ENCODE data around the gene SLC6A19.

Gene SLC6A19

DNA sequence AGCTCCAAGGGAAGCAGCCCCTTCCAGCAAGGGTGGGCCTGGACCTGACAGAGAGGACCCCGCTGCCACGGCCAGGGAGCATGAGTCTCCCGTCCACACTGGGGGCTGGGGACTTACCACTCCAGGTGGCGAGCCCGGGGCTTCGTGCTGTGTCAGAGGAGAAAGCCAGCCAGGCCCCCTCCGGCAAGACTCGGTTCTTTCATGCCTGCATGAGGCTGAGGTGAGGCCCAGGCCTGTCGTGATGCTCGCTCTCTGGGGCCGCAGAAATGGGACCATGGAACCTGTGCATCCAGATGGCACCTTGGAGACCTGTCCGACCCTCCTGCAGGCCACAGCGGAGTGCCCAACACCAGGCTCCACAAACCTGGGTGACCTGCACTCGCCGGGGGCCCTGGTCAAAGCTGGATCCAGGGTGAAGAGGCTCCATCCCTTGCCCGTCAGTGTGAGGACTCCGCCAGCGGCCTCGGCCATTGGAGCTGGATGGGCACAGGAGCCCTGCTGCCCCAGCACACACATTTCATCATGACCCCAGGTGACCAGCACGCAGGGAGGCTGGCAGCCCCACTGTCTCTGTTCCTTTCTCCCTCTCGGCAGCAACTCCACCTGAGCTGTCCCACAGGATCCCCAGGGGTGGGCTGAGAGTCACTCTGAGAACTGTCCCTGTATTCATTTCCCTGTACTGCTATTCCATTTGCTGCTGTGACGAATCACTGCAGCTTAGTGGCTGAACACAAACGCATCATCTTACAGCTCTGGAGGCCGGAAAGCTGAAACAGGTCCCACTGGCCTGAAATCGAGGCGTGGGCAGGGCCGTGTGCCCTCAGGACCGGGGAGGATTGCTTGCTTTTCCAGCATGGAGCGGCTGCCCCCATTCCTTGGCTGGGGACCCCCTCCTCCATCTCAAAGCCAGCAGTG, 48.2 kb downstream of the SLC6A19 start:
- TF ChIP-seq, protein P1, sequence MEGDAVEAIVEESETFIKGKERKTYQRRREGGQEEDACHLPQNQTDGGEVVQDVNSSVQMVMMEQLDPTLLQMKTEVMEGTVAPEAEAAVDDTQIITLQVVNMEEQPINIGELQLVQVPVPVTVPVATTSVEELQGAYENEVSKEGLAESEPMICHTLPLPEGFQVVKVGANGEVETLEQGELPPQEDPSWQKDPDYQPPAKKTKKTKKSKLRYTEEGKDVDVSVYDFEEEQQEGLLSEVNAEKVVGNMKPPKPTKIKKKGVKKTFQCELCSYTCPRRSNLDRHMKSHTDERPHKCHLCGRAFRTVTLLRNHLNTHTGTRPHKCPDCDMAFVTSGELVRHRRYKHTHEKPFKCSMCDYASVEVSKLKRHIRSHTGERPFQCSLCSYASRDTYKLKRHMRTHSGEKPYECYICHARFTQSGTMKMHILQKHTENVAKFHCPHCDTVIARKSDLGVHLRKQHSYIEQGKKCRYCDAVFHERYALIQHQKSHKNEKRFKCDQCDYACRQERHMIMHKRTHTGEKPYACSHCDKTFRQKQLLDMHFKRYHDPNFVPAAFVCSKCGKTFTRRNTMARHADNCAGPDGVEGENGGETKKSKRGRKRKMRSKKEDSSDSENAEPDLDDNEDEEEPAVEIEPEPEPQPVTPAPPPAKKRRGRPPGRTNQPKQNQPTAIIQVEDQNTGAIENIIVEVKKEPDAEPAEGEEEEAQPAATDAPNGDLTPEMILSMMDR (IDR thresholded peaks at IDR 0.05; ENCODE audit: poor library complexity, severe bottlenecking): no peak
- no peak overlapping the region for H3K4me3 ChIP-seq (ENCODE audit: severe bottlenecking)
- H3K27ac ChIP-seq (ENCODE audit: poor library complexity, severe bottlenecking): no peak overlapping the region
- no peaks in the 10 kb centered on the region for H3K36me3 ChIP-seq (ENCODE audit: low read depth)
- peaks cover 26% of the 10 kb centered on the region for H3K27me3 ChIP-seq (ENCODE audit: insufficient read depth, poor library complexity, severe bottlenecking)
- H3K4me1 ChIP-seq (ENCODE audit: insufficient read depth, poor library complexity, severe bottlenecking): no peaks in the 10 kb centered on the region
- no peaks in the 10 kb centered on the region for H3K9me3 ChIP-seq (ENCODE audit: severe bottlenecking)
- DNase-seq (ENCODE audit: low spot score) (no peak), ATAC-seq (ENCODE audit: low read depth) (no peak)

DNA sequence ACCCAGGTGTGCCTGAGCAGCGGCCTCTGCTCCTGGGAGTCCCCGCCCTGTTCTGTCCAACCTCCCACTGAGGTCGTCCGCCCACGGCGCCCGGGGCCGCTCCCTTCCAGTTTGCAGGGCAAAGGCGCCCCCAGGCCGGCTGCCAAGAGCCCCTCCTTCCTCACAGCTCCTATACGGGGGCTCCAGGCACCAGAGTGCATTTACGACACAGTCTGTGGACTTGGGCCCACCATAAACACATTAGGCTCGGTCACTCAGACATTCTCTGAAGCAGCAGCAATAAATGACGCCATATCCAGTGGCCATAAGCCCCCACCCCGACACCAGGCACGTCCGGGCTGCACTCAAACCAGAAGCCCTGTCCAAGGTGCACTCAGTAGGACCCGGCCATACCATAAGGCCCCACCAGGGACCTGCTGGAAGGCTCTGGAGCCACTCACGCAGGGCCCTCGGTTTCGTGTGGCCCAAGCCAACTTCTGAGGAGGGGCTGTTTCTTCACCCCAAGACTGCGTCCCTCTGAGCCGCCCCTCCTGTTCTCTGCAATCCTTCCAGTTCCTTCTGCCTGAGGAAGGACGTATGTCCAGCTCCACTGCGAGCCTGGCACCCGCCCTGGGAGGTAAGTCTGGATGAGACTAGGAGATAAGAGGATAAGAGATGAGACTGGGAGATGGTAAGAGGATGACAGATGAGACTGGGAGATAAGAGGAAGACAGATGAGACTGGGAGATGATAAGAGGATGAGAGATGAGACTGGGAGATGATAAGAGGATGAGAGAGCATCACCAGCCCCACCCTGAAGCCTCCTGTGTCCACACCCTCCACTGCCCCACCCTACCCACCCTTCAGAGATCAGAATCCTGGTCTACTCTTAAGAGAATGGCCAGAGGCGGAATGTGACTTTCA, 50.5 kb downstream of the SLC6A19 start:
- H3K36me3 ChIP-seq (ENCODE audit: low read depth): no peaks in the 10 kb centered on the region

DNA sequence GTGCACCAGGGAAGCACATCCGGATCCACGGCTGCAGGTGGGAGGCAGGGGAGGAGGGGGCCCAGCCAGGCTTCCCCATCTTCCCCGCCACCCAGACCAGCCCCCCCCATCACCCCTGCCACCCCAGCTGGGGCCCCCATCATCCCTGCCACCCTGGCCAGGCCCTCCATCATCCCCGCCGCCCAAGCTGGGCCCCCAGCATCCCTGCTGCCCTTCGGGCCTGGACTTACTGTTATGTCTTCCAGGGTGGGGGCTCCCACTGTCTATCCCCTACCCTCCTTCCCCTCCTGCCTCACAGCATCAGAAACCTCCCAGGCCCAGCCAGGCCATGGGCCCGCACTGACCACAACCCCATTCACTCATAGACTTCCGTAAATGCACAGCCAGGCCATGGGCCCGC, 51.3 kb downstream of the SLC6A19 start:
- ATAC-seq (ENCODE audit: low read depth): no peak

More for the DNA sequence above, 50.5 kb downstream of the SLC6A19 start:
- DNase-seq (ENCODE audit: low spot score) (no peak), ATAC-seq (ENCODE audit: low read depth) (0 out of 3 replicates have a peak, but pooled peaks have one; percentile 7)
- no peak overlapping the region for H3K27ac ChIP-seq (ENCODE audit: poor library complexity, severe bottlenecking)
- no peaks in the 10 kb centered on the region for H3K9me3 ChIP-seq (ENCODE audit: severe bottlenecking)
- TF ChIP-seq, protein P1 (IDR thresholded peaks at IDR 0.05; ENCODE audit: poor library complexity, severe bottlenecking): no peak
- no peaks in the 10 kb centered on the region for H3K4me1 ChIP-seq (ENCODE audit: insufficient read depth, poor library complexity, severe bottlenecking)
- H3K4me3 ChIP-seq (ENCODE audit: severe bottlenecking): no peak overlapping the region
- H3K27me3 ChIP-seq (ENCODE audit: insufficient read depth, poor library complexity, severe bottlenecking): peaks cover 3% of the 10 kb centered on the region

DNA sequence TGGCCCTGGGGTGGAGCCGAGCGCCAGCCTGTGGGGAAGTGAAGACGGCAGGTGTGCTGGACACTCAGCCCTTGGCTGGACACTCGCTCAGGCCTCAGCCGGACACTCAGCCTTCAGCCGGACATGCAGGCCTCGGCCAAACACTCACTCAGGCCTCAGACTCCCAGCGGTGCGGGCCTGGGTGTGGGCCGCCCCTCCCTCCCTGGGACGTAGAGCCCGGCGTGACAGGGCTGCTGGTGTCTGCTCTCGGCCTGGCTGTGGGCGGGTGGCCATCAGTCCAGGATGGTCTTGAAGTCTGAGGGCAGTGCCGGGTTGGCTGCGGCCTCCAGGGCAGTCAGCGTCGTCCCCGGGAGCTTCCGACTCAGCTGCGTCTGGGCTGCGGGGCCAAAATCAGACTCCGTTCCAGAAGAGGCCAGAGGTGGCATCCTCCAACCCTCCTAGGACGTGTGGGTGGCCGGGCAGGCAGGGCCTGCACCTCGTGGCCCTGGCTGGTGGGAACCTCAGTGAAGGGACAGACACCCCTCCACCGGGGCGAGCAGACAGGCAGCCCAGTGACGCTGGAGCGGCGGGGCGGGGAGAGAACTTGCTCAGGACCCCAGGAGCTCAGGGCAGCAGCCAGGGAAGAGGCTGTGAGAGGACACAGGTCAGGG, 52.2 kb downstream of the SLC6A19 start:
- ATAC-seq (ENCODE audit: low read depth) (no peak), DNase-seq (ENCODE audit: low spot score) (no peak)
- no peak overlapping the region for H3K27ac ChIP-seq (ENCODE audit: poor library complexity, severe bottlenecking)
- H3K4me1 ChIP-seq (ENCODE audit: insufficient read depth, poor library complexity, severe bottlenecking): no peaks in the 10 kb centered on the region
- no peaks in the 10 kb centered on the region for H3K36me3 ChIP-seq (ENCODE audit: low read depth)
- TF ChIP-seq, protein P1 (IDR thresholded peaks at IDR 0.05; ENCODE audit: poor library complexity, severe bottlenecking): no peak
- no peaks in the 10 kb centered on the region for H3K27me3 ChIP-seq (ENCODE audit: insufficient read depth, poor library complexity, severe bottlenecking)
- no peak overlapping the region for H3K4me3 ChIP-seq (ENCODE audit: severe bottlenecking)
- no peaks in the 10 kb centered on the region for H3K9me3 ChIP-seq (ENCODE audit: severe bottlenecking)

More for the DNA sequence above, 51.3 kb downstream of the SLC6A19 start:
- Histone ChIP-seq H3K36me3 (ENCODE audit: low read depth) (no peaks in the 10 kb centered on the region), H3K4me3 (ENCODE audit: severe bottlenecking) (no peak overlapping the region), H3K4me1 (ENCODE audit: insufficient read depth, poor library complexity, severe bottlenecking) (no peaks in the 10 kb centered on the region), H3K27ac (ENCODE audit: poor library complexity, severe bottlenecking) (no peak overlapping the region), H3K9me3 (ENCODE audit: severe bottlenecking) (no peaks in the 10 kb centered on the region), H3K27me3 (ENCODE audit: insufficient read depth, poor library complexity, severe bottlenecking) (no peaks in the 10 kb centered on the region)
- TF ChIP-seq, protein P1 (IDR thresholded peaks at IDR 0.05; ENCODE audit: poor library complexity, severe bottlenecking): no peak
- DNase-seq (ENCODE audit: low spot score): no peak

All from RWPE2 (cell line).